Caco-2 (cell line): ENCODE data around the gene ACAA1. TPM values are rescaled to one million over a fixed set of nuclear protein-coding genes. Genes with fewer than 3 reads are reported as not detected.

Experiments
- BruUV-seq: library from RNA; stranded (reverse); fragments of 400-500 nt; replicated peaks from 2 replicates; lab custom pipeline; 2021; lab: Mats Ljungman, UMichigan
- CTCF ChIA-PET: fragments of 300-600 bp; sonication (Branson Sonifier 250); formaldehyde crosslinking; loops from one replicate; lab custom pipeline; 2022; ENCODE audit warnings: antibody characterized with exemption; lab: Charles Lee
- POLR2A ChIA-PET: fragments of 300-600 bp; sonication (Branson Sonifier 250); formaldehyde crosslinking; loops from one replicate; lab custom pipeline; 2022; ENCODE audit warnings: antibody characterized with exemption; lab: Charles Lee
- DNase-seq, 2 experiments: peaks; one replicate each; pipeline versions ENCODE4 v3.0.0 to v3.0.0-alpha.2; 2020 to 2022
- H3K27me3 ChIP-seq: replicated peaks from 2 replicates; pipeline ENCODE4 v1.6.0; 2011; ENCODE audit warnings: low read length; ENCODE audit not compliant: control insufficient read depth, insufficient read depth
- H3K36me3 ChIP-seq: 2 replicates; pipeline ENCODE4 v1.5.1; 2011; ENCODE audit warnings: low read length; ENCODE audit not compliant: control insufficient read depth, insufficient read depth
- H3K4me1 ChIP-seq: fragments of 250-450 bp; sonication (Bioruptor Pico); 2 replicates; pipeline ENCODE4 v1.5.1; 2020; ENCODE audit warnings: mild to moderate bottlenecking
- H3K4me3 ChIP-seq: 2 replicates; pipeline ENCODE4 v1.5.1; 2011; ENCODE audit warnings: low read depth, mild to moderate bottlenecking, control low read depth, low read length
- H3K9me3 ChIP-seq: fragments of 250-450 bp; sonication (Bioruptor Pico); 2 replicates; pipeline ENCODE4 v1.5.1; 2020; ENCODE audit warnings: mild to moderate bottlenecking, moderate library complexity
- H3K27ac Mint-ChIP-seq: one replicate; pipeline ENCODE4 v1.8.0; 2022; ENCODE audit warnings: mixed read lengths; ENCODE audit not compliant: unreplicated experiment
- H3K27me3 Mint-ChIP-seq: one replicate; pipeline ENCODE4 v1.8.0; 2022; ENCODE audit warnings: mixed read lengths; ENCODE audit not compliant: insufficient read depth, unreplicated experiment
- H3K36me3 Mint-ChIP-seq: one replicate; pipeline ENCODE4 v1.8.0; 2022; ENCODE audit warnings: mild to moderate bottlenecking, mixed read lengths; ENCODE audit not compliant: insufficient read depth, unreplicated experiment
- H3K4me1 Mint-ChIP-seq: one replicate; pipeline ENCODE4 v1.8.0; 2022; ENCODE audit warnings: low read depth, mixed read lengths; ENCODE audit not compliant: unreplicated experiment
- H3K4me3 Mint-ChIP-seq: one replicate; pipeline ENCODE4 v1.8.0; 2022; ENCODE audit warnings: mild to moderate bottlenecking, moderate library complexity, mixed read lengths; ENCODE audit not compliant: unreplicated experiment
- H3K9me3 Mint-ChIP-seq: one replicate; pipeline ENCODE4 v1.8.0; 2022; ENCODE audit warnings: mixed read lengths; ENCODE audit not compliant: unreplicated experiment
- intact Hi-C: fragments of 100-400 bp; cut with micrococcal nuclease; formaldehyde crosslinking; loops from one replicate; pipeline ENCODE4 v1.10.0; 2022; ENCODE audit not compliant: unreplicated experiment
- total RNA-seq: library from RNA; stranded (reverse); gene quantifications from 2 replicates; pipeline ENCODE4 v1.2.3, GENCODE V29; 2022
- TF ChIP-seq, protein P1 (sequence below), 2 experiments: fragments of 200-600 bp in 1 of 2; IDR thresholded peaks; 1 replicate in 1 of 2; 2 replicates in 1 of 2; pipeline versions ENCODE4 v1.5.1 to v1.8.0; 2011 to 2022; ENCODE audit warnings: antibody characterized with exemption in 1 of 2, control low read depth in 1 of 2, inconsistent platforms in 1 of 2, low read depth in 1 of 2, low read length in 1 of 2, mild to moderate bottlenecking in 1 of 2, moderate library complexity in 1 of 2; ENCODE audit not compliant: insufficient read depth in 1 of 2, severe bottlenecking in 1 of 2, unreplicated experiment in 1 of 2

ACAA1 gene
- total RNA-seq, 1 experiment from 2014 or later: 139 TPM

- TF ChIP-seq, protein P1, sequence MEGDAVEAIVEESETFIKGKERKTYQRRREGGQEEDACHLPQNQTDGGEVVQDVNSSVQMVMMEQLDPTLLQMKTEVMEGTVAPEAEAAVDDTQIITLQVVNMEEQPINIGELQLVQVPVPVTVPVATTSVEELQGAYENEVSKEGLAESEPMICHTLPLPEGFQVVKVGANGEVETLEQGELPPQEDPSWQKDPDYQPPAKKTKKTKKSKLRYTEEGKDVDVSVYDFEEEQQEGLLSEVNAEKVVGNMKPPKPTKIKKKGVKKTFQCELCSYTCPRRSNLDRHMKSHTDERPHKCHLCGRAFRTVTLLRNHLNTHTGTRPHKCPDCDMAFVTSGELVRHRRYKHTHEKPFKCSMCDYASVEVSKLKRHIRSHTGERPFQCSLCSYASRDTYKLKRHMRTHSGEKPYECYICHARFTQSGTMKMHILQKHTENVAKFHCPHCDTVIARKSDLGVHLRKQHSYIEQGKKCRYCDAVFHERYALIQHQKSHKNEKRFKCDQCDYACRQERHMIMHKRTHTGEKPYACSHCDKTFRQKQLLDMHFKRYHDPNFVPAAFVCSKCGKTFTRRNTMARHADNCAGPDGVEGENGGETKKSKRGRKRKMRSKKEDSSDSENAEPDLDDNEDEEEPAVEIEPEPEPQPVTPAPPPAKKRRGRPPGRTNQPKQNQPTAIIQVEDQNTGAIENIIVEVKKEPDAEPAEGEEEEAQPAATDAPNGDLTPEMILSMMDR (IDR thresholded peaks at IDR 0.05; ENCODE audit: insufficient read depth in 1 of 2, low read depth in 1 of 2, low read length in 1 of 2, severe bottlenecking in 1 of 2, unreplicated experiment in 1 of 2): no peak
- DNase-seq: peak in 1 of 2 experiments; percentile 30
- peaks cover 54% of the 10 kb centered on the region for H3K36me3 Mint-ChIP-seq
- POLR2A ChIA-PET: no interaction called here
- Histone ChIP-seq H3K9me3 (no peaks in the 10 kb centered on the region), H3K4me3 (no peak overlapping the region), H3K4me1 (0 out of 2 replicates have a peak, but pooled peaks cover 3% of the 10 kb centered on the region), H3K36me3 (no peaks in the 10 kb centered on the region), H3K27me3 (no peaks in the 10 kb centered on the region)
- BruUV-seq: no TSS peak
- H3K27me3 Mint-ChIP-seq: no peaks in the 10 kb centered on the region
- no peaks in the 10 kb centered on the region for H3K9me3 Mint-ChIP-seq
- peaks cover 14% of the 10 kb centered on the region for H3K4me1 Mint-ChIP-seq
- intact Hi-C loops: no loop called here
- CTCF ChIA-PET: no interaction called here
- H3K27ac Mint-ChIP-seq: no peak overlapping the region
- H3K4me3 Mint-ChIP-seq: no peak overlapping the region
These were observed 22.7 kb downstream of the ACAA1 start for GRCh38 chr3:38114052-38114874.

GRCh38 chr3:38112378-38112761 lies 24.6 kb downstream of the ACAA1 start:
- Histone ChIP-seq H3K36me3 (no peaks in the 10 kb centered on the region), H3K27me3 (no peaks in the 10 kb centered on the region), H3K4me3 (no peak overlapping the region), H3K9me3 (no peaks in the 10 kb centered on the region), H3K4me1 (no peaks in the 10 kb centered on the region)
- peak in 1 of 2 experiments; percentile 29 for DNase-seq
- no peak overlapping the region for H3K27ac Mint-ChIP-seq
- TF ChIP-seq, protein P1 (IDR thresholded peaks at IDR 0.05; ENCODE audit: insufficient read depth in 1 of 2, low read depth in 1 of 2, low read length in 1 of 2, severe bottlenecking in 1 of 2, unreplicated experiment in 1 of 2): no peak
- intact Hi-C loops: no loop called here
- H3K9me3 Mint-ChIP-seq: no peaks in the 10 kb centered on the region
- no TSS peak for BruUV-seq
- POLR2A ChIA-PET: no interaction called here
- no peaks in the 10 kb centered on the region for H3K4me1 Mint-ChIP-seq
- no peaks in the 10 kb centered on the region for H3K27me3 Mint-ChIP-seq
- no peak overlapping the region for H3K4me3 Mint-ChIP-seq
- peaks cover 38% of the 10 kb centered on the region for H3K36me3 Mint-ChIP-seq
- CTCF ChIA-PET: no interaction called here

DNA sequence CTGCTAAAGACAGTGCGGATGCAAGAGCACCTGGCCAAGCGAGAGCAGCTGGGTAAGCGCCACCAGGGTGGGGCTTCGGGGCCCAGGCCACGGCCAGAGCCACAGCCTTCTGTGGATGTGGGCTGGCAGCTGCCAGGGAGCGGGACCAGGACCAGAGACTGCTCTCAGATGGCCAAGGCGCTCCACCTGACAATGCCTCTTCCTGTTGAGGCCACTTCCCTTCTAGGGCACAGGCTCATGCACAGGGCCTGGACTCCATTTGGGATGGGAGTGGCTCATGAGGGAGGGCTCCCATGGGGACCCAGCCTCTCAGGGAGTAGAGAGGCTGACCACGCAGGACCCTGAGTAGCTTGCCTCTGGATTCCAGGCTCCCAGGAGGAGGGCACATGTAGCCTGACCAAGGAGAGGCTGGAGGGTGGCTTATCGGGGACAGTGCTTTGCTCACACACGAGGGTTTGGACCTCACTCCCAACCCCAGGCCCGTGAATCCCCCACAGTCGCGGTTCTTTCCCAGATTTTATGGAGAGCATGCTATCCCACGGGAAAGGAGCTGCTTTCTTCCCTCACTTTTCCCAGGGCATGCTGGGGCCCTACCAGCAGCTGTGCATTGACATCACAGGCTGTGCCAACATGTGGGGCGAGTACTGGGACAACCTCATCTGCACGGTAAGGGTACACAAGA lies 25.1 kb downstream of the ACAA1 start:
- H3K4me1 ChIP-seq: no peaks in the 10 kb centered on the region
- intact Hi-C loops: no loop called here
- ChIA-PET CTCF (no interaction called here), POLR2A (no interaction called here)
- no peaks in the 10 kb centered on the region for H3K9me3 Mint-ChIP-seq
- H3K4me1 Mint-ChIP-seq: no peaks in the 10 kb centered on the region
- TF ChIP-seq, protein P1 (IDR thresholded peaks at IDR 0.05; ENCODE audit: insufficient read depth in 1 of 2, low read depth in 1 of 2, low read length in 1 of 2, severe bottlenecking in 1 of 2, unreplicated experiment in 1 of 2): no peak
- H3K4me3 ChIP-seq: no peak overlapping the region
- H3K4me3 Mint-ChIP-seq: no peak overlapping the region
- H3K36me3 Mint-ChIP-seq: peaks cover 33% of the 10 kb centered on the region
- H3K9me3 ChIP-seq: no peaks in the 10 kb centered on the region
- no TSS peak for BruUV-seq
- no peaks in the 10 kb centered on the region for H3K27me3 Mint-ChIP-seq
- H3K27me3 ChIP-seq: no peaks in the 10 kb centered on the region
- no peaks in the 10 kb centered on the region for H3K36me3 ChIP-seq
- H3K27ac Mint-ChIP-seq: no peak overlapping the region
- DNase-seq: peak in 1 of 2 experiments; percentile 23
